GM21381 (cell line): Measurements from ENCODE around the gene SETBP1.

ENCODE experiments used
- ATAC-seq: cut with Tn5 transposase; IDR thresholded peaks from one replicate; pipeline ENCODE4 v1.9.1; 2021; ENCODE audit warnings: mild to moderate bottlenecking, moderate library complexity; ENCODE audit not compliant: unreplicated experiment

Gene SETBP1

GRCh38 chr18:44838971-44839666 is 158.4 kb downstream of the SETBP1 start:
- ATAC-seq = peak; percentile 99

GRCh38 chr18:44840058-44840790 is 159.5 kb downstream of the SETBP1 start:
- ATAC-seq = no peak

GRCh38 chr18:44841221-44841620 is 160.5 kb downstream of the SETBP1 start:
- no peak for ATAC-seq

GRCh38 chr18:44841752-44842587 is 161.3 kb downstream of the SETBP1 start:
- no peak for ATAC-seq

- no peak for ATAC-seq
Observed at GRCh38 chr18:44842588-44843412, 162.1 kb downstream of the SETBP1 start.

GRCh38 chr18:44844486-44844885 is 163.8 kb downstream of the SETBP1 start:
- no peak for ATAC-seq

GRCh38 chr18:44846450-44846849 is 165.8 kb downstream of the SETBP1 start:
- no peak for ATAC-seq

GRCh38 chr18:44848644-44849335 is 168.1 kb downstream of the SETBP1 start:
- ATAC-seq = no peak

- ATAC-seq = no peak
Observed at GRCh38 chr18:44849361-44849760, 168.7 kb downstream of the SETBP1 start.

- ATAC-seq = no peak
Observed at GRCh38 chr18:44850001-44850400, 169.3 kb downstream of the SETBP1 start.

GRCh38 chr18:44851856-44852621 is 171.4 kb downstream of the SETBP1 start:
- no peak for ATAC-seq

GRCh38 chr18:44852818-44853217 is 172.1 kb downstream of the SETBP1 start:
- no peak for ATAC-seq

- ATAC-seq = no peak
Observed at GRCh38 chr18:44853430-44853829, 172.7 kb downstream of the SETBP1 start.

- no peak for ATAC-seq
Observed at GRCh38 chr18:44855681-44856080, 175.0 kb downstream of the SETBP1 start.

- ATAC-seq = no peak
Observed at GRCh38 chr18:44856157-44856556, 175.5 kb downstream of the SETBP1 start.

GRCh38 chr18:44857081-44857480 is 176.4 kb downstream of the SETBP1 start:
- no peak for ATAC-seq

- ATAC-seq = no peak
Observed at GRCh38 chr18:44857744-44858491, 177.2 kb downstream of the SETBP1 start.

GRCh38 chr18:44859263-44859662 is 178.6 kb downstream of the SETBP1 start:
- no peak for ATAC-seq
